Kidney epithelial cell (primary cell): ENCODE data around the gene MFSD11. TPM values are rescaled to one million over a fixed set of nuclear protein-coding genes. Genes with fewer than 3 reads are reported as not detected.
A peak's percentile ranks its signal among the peaks of the same experiment; 100 is the strongest.

Experiments
- DNase-seq: peaks from one replicate; pipeline ENCODE4 v3.0.0-alpha.2; 2010; ENCODE audit warnings: low read depth
- H3K27me3 ChIP-seq: 2 replicates; pipeline ENCODE4 v1.6.0; 2011; ENCODE audit warnings: low read length; ENCODE audit not compliant: control insufficient read depth, insufficient read depth
- H3K36me3 ChIP-seq: 2 replicates; pipeline ENCODE4 v1.5.1; 2011; ENCODE audit warnings: low read length; ENCODE audit not compliant: control insufficient read depth, insufficient read depth
- H3K4me3 ChIP-seq: 2 replicates; pipeline ENCODE4 v1.5.1; 2011; ENCODE audit warnings: low read depth, mild to moderate bottlenecking, control low read depth, low read length
- CTCF ChIP-seq: IDR thresholded peaks from 2 replicates; pipeline ENCODE4 v1.5.1; 2011; ENCODE audit warnings: mild to moderate bottlenecking, moderate library complexity, low read length, control low read depth, inconsistent platforms; ENCODE audit not compliant: insufficient read depth, poor library complexity, severe bottlenecking
- total RNA-seq: library from RNA; depleted of rRNA; stranded (reverse); fragments of >200 nt; gene quantifications from 2 replicates; pipeline ENCODE4 v1.2.3, GENCODE V29; 2015

The MFSD11 gene
- total RNA-seq, 1 donor from 2014 or later, result 17.5 TPM

- Histone ChIP-seq H3K4me3 (no peak overlapping the region), H3K27me3 (peaks cover 23% of the 10 kb centered on the region), H3K36me3 (no peaks in the 10 kb centered on the region)
- DNase-seq, result peak; percentile 50
- TF ChIP-seq CTCF, result no peak
Measured at GRCh38 chr17:76824093-76824492, 86.2 kb downstream of the MFSD11 start.

GRCh38 chr17:76826330-76827068, 88.6 kb downstream of the MFSD11 start:
- H3K4me3 ChIP-seq, result no peak overlapping the region
- TF ChIP-seq CTCF, result no peak
- H3K27me3 ChIP-seq, result peaks cover 14% of the 10 kb centered on the region
- no peak for DNase-seq
- no peaks in the 10 kb centered on the region for H3K36me3 ChIP-seq

- no peak for DNase-seq
Measured at GRCh38 chr17:76827736-76828135, 89.8 kb downstream of the MFSD11 start.

More at GRCh38 chr17:76827736-76828135, 89.8 kb downstream of the MFSD11 start:
- no peak for TF ChIP-seq CTCF
- H3K27me3 ChIP-seq, result peaks cover 14% of the 10 kb centered on the region
- no peaks in the 10 kb centered on the region for H3K36me3 ChIP-seq
- H3K4me3 ChIP-seq, result no peak overlapping the region

Other genes with a start within 250 kb of the MFSD11 start
- gene RHBDF2, start 236.7 kb upstream of the MFSD11 start, total RNA-seq, result 101 and 111 TPM in 2 replicates
- 16.9 and 19.9 TPM in 2 replicates for gene CYGB, start 200.4 kb upstream of the MFSD11 start, total RNA-seq
- gene PRCD, start 198.1 kb upstream of the MFSD11 start, total RNA-seq, result not detected in 2 replicates
- 9.9 and 13.6 TPM in 2 replicates for gene ST6GALNAC2, start 152.3 kb upstream of the MFSD11 start, total RNA-seq
- not detected in 2 replicates for gene ST6GALNAC1, start 94.4 kb upstream of the MFSD11 start, total RNA-seq
- gene MXRA7, start 27.2 kb upstream of the MFSD11 start, total RNA-seq, result 110 and 142 TPM in 2 replicates
- gene JMJD6, start 11.5 kb upstream of the MFSD11 start, total RNA-seq, result 21.4 and 25.8 TPM in 2 replicates
- gene METTL23, start 11.3 kb upstream of the MFSD11 start, total RNA-seq, result 32.8 TPM in 2 replicates
- gene SRSF2, start 788 bp upstream of the MFSD11 start, total RNA-seq, result 185 and 217 TPM in 2 replicates
- gene MGAT5B, start 130.3 kb downstream of the MFSD11 start, total RNA-seq, result 4.8 and 5.1 TPM in 2 replicates